Epithelial cell of prostate (primary cell): ENCODE results near the gene ACTR3.
A peak's percentile ranks its signal among the peaks of the same experiment; 100 is the strongest.
"Not testable (repeated sequence)": the region's sequence is repeated elsewhere in the genome, so short reads cannot be mapped to it uniquely, and the experiment has no call there.

Source experiments
- DNase-seq: peaks from one replicate; pipeline ENCODE4 v3.0.0-alpha.2; 2011; ENCODE audit warnings: low read depth, low spot score
- H3K27ac ChIP-seq: fragments of 450-650 bp; 2 replicates; pipeline ENCODE4 v1.5.1; 2017; ENCODE audit warnings: mild to moderate bottlenecking

The ACTR3 gene

GRCh38 chr2:113889471-113890252, at the start of gene ACTR3:
Gene ACTR3, plus strand, starts transcription at chr2:113890089. Its CDS starts 191 bp downstream, at chr2:113890280.
- DNase-seq = peak; percentile 83
- H3K27ac ChIP-seq = peak within 1 kb of the TSS; percentile 95

- DNase-seq = no peak
These were observed 49.4 kb upstream of the ACTR3 start for GRCh38 chr2:113840518-113840917.

GRCh38 chr2:113842919-113843736, 46.8 kb upstream of the ACTR3 start:
- H3K27ac ChIP-seq = peak overlapping the region; percentile 65
- DNase-seq = peak; percentile 57

More at GRCh38 chr2:113840518-113840917, 49.4 kb upstream of the ACTR3 start:
- no peak overlapping the region for H3K27ac ChIP-seq

GRCh38 chr2:113843737-113844050, 46.2 kb upstream of the ACTR3 start:
- peak overlapping the region; percentile 65 for H3K27ac ChIP-seq
- DNase-seq = not testable (repeated sequence)

GRCh38 chr2:113845261-113845660, 44.6 kb upstream of the ACTR3 start:
- H3K27ac ChIP-seq = no peak overlapping the region
- no peak for DNase-seq

GRCh38 chr2:113845796-113846195, 44.1 kb upstream of the ACTR3 start:
- not testable (repeated sequence) for H3K27ac ChIP-seq, DNase-seq

- no peak overlapping the region for H3K27ac ChIP-seq
- DNase-seq = no peak
These were observed 43.5 kb upstream of the ACTR3 start for GRCh38 chr2:113846429-113846828.

GRCh38 chr2:113847144-113847543, 42.7 kb upstream of the ACTR3 start:
- no peak for DNase-seq
- H3K27ac ChIP-seq = no peak overlapping the region

- peak; percentile 91 for DNase-seq
- peak overlapping the region; percentile 73 for H3K27ac ChIP-seq
These were observed 41.0 kb upstream of the ACTR3 start for GRCh38 chr2:113848758-113849415.

GRCh38 chr2:113850687-113851086, 39.2 kb upstream of the ACTR3 start:
- no peak for DNase-seq
- no peak overlapping the region for H3K27ac ChIP-seq

GRCh38 chr2:113851640-113852039, 38.2 kb upstream of the ACTR3 start:
- H3K27ac ChIP-seq = no peak overlapping the region
- DNase-seq = no peak

- no peak overlapping the region for H3K27ac ChIP-seq
These were observed 35.7 kb upstream of the ACTR3 start for GRCh38 chr2:113854208-113854607.

GRCh38 chr2:113854970-113855740, 34.7 kb upstream of the ACTR3 start:
- H3K27ac ChIP-seq = no peak overlapping the region
- no peak for DNase-seq

More at GRCh38 chr2:113854208-113854607, 35.7 kb upstream of the ACTR3 start:
- DNase-seq = no peak

GRCh38 chr2:113857464-113857863, 32.4 kb upstream of the ACTR3 start:
- DNase-seq = no peak
- no peak overlapping the region for H3K27ac ChIP-seq

- peak overlapping the region; percentile 32 for H3K27ac ChIP-seq
- DNase-seq = peak; percentile 72
These were observed 31.1 kb upstream of the ACTR3 start for GRCh38 chr2:113858764-113859163.

- DNase-seq = no peak
- H3K27ac ChIP-seq = no peak overlapping the region
These were observed 28.1 kb upstream of the ACTR3 start for GRCh38 chr2:113861740-113862139.

- H3K27ac ChIP-seq = no peak overlapping the region
- no peak for DNase-seq
These were observed 26.7 kb upstream of the ACTR3 start for GRCh38 chr2:113863144-113863543.

GRCh38 chr2:113867571-113867970, 22.3 kb upstream of the ACTR3 start:
- H3K27ac ChIP-seq = no peak overlapping the region
- DNase-seq = no peak

- no peak overlapping the region for H3K27ac ChIP-seq
- no peak for DNase-seq
These were observed 20.6 kb upstream of the ACTR3 start for GRCh38 chr2:113869253-113869652.

- no peak overlapping the region for H3K27ac ChIP-seq
- no peak for DNase-seq
These were observed 17.7 kb upstream of the ACTR3 start for GRCh38 chr2:113872201-113872600.
